Spleen (tissue), 11 donors: Measurements from ENCODE around the gene RAD1. TPM values are rescaled to one million over a fixed set of nuclear protein-coding genes. Genes with fewer than 3 reads are reported as not detected.

Experiments
- DNase-seq: peaks from one replicate; pipeline ENCODE4 v3.0.0-alpha.2; 2020
- H3K27ac ChIP-seq, 8 donors: fragments of 200-600 bp; sonication (generic) in 7 of 8; 1 replicate in 4 of 8; 2 replicates in 4 of 8; pipeline versions ENCODE4 v1.5.0 to v1.8.0; 2016 to 2021; ENCODE audit warnings: inconsistent platforms in 4 of 8, mild to moderate bottlenecking in 4 of 8, moderate library complexity in 1 of 8
- H3K27me3 ChIP-seq, 7 donors: fragments of 200-600 bp; sonication (generic) in 6 of 7; replicated peaks in 1 of 7; 1 replicate in 4 of 7; 2 replicates in 3 of 7; pipeline versions ENCODE4 v1.5.0 to v1.8.0; 2016 to 2021; ENCODE audit warnings: inconsistent platforms in 3 of 7, mild to moderate bottlenecking in 1 of 7
- H3K36me3 ChIP-seq, 6 donors: fragments of 200-600 bp; sonication (generic) in 5 of 6; 1 replicate in 4 of 6; 2 replicates in 2 of 6; pipeline versions ENCODE4 v1.5.0 to v1.8.0; 2016 to 2021; ENCODE audit warnings: inconsistent platforms in 2 of 6
- H3K4me1 ChIP-seq, 6 donors: fragments of 200-600 bp; sonication (generic) in 5 of 6; 1 replicate in 3 of 6; 2 replicates in 3 of 6; pipeline versions ENCODE4 v1.5.0 to v1.8.0; 2016 to 2021; ENCODE audit warnings: inconsistent platforms in 3 of 6
- H3K4me3 ChIP-seq, 8 donors: fragments of 200-600 bp; sonication (generic) in 7 of 8; 1 replicate in 4 of 8; 2 replicates in 4 of 8; pipeline versions ENCODE4 v1.5.0 to v1.8.0; 2016 to 2021; ENCODE audit warnings: inconsistent platforms in 4 of 8, mild to moderate bottlenecking in 4 of 8, moderate library complexity in 2 of 8
- H3K9me3 ChIP-seq, 8 donors: fragments of 200-600 bp; sonication (generic) in 7 of 8; 1 replicate in 4 of 8; 2 replicates in 4 of 8; pipeline versions ENCODE4 v1.5.0 to v1.8.0; 2016 to 2021; ENCODE audit warnings: inconsistent platforms in 4 of 8
- POLR2A ChIP-seq, 3 donors: fragments of 450-650 bp; IDR thresholded peaks; one replicate each; pipeline ENCODE4 v1.5.1; 2017; ENCODE audit warnings: antibody characterized with exemption in 3 of 3, mild to moderate bottlenecking in 1 of 3
- POLR2AphosphoS5 ChIP-seq, 3 donors: sonication (generic); formaldehyde crosslinking; IDR thresholded peaks; one replicate each; pipeline ENCODE4 v1.5.1; 2017; ENCODE audit warnings: antibody characterized with exemption in 3 of 3
- WGBS, 5 donors: extraction: QIAGEN DNeasy Blood & Tissue Kit in 3 of 5; methylation state at CpG; one replicate each; pipeline versions ENCODE4 v1.1.5 to v1.1.7; 2013 to 2018; 5-methylcytosine and 5-hydroxymethylcytosine counted together
- intact Hi-C: fragments of 100-400 bp; cut with DNase I; formaldehyde crosslinking; loops from one replicate; pipeline ENCODE4 v1.15.0; 2023; ENCODE audit warnings: low total_unique reads
- polyA plus RNA-seq, 3 donors: library from polyadenylated mRNA; stranded (reverse); fragments of 200-250 nt; gene quantifications; one replicate each; pipeline ENCODE4 v1.2.1, GENCODE V29; 2013
- total RNA-seq, 7 donors: library from RNA; depleted of rRNA in 3 of 7; stranded (reverse); fragments of >200 nt in 3 of 7; fragmentation: NEBNext Ultra II Directional in 4 of 7; extraction: Animal tissue kit (Norgen Biotek cat#: 25700) in 4 of 7; gene quantifications; one replicate each; pipeline versions ENCODE4 v1.1.0 to v1.2.1, GENCODE V29; 2016 to 2021
- TF ChIP-seq, protein P1 (sequence below), 11 experiments: fragments of 200-600 bp in 7 of 11; fragments of 450-650 bp in 4 of 11; sonication (generic) in 4 of 11; IDR thresholded peaks in 8 of 11; conservative IDR thresholded peaks in 3 of 11; 1 replicate in 7 of 11; 2 replicates in 4 of 11; pipeline versions ENCODE4 v1.4.0 to v1.8.0; 2016 to 2021; ENCODE audit warnings: antibody characterized with exemption in 11 of 11, inconsistent platforms in 4 of 11, mild to moderate bottlenecking in 1 of 11
- donor health status: healthy with polysubstance abuse.
- donor health status: DM: no; HTN: no; CAD: no; lungs with moderate emphysema.
- donor health status: DM: no; HTN: no; CAD: no.
- donor health status: Bipolar disorder and iron deficiency.
- donor health status: healthy.
- donor health status: DM: no; HTN: no; CAD: no.
- donor health status: DM: yes; HTN: yes; CAD: no.

RAD1 gene
- total and polyA plus RNA-seq, 10 donors, result 7.8 to 19.3 (median 13.8) TPM

DNA sequence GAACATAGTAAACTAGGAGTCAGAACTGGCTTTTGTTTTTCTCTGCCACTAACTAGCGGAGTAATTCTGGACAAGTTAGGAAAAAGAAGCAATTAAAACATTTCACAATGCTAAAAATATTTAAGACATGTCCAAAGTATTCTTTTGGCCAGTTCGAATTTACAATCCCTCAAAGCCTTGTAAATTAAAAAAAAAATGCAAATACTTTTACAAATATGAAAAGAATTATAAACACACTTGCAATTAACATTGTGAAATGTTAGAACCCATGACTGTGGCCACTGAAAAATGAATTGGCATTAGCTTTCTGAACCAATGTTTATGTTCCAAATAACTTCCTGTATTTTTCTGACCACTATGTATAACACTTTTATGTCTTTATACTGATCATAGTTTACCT lies 2.2 kb downstream of the RAD1 start:
- H3K4me3 ChIP-seq, result no peak overlapping the region
- TF ChIP-seq POLR2AphosphoS5 (IDR thresholded peaks at IDR 0.05) (no peak), POLR2A (IDR thresholded peaks at IDR 0.05) (no peak)
- TF ChIP-seq, protein P1, sequence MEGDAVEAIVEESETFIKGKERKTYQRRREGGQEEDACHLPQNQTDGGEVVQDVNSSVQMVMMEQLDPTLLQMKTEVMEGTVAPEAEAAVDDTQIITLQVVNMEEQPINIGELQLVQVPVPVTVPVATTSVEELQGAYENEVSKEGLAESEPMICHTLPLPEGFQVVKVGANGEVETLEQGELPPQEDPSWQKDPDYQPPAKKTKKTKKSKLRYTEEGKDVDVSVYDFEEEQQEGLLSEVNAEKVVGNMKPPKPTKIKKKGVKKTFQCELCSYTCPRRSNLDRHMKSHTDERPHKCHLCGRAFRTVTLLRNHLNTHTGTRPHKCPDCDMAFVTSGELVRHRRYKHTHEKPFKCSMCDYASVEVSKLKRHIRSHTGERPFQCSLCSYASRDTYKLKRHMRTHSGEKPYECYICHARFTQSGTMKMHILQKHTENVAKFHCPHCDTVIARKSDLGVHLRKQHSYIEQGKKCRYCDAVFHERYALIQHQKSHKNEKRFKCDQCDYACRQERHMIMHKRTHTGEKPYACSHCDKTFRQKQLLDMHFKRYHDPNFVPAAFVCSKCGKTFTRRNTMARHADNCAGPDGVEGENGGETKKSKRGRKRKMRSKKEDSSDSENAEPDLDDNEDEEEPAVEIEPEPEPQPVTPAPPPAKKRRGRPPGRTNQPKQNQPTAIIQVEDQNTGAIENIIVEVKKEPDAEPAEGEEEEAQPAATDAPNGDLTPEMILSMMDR (IDR thresholded peaks at IDR 0.05 in 8 of 11, conservative IDR thresholded peaks at IDR 0.05 in 3 of 11), result no peak
- WGBS, 5 donors, result 81 to 92% (median 85%) methylated on average over 2 of the region's 2 CpGs
- H3K9me3 ChIP-seq, result no peaks in the 10 kb centered on the region
- H3K27me3 ChIP-seq, result no peaks in the 10 kb centered on the region
- peaks cover 24 to 50% (median 39%) of the 10 kb centered on the region in 6 donors for H3K4me1 ChIP-seq
- DNase-seq, result no peak
- peaks cover 0 to 52% (median 31%) of the 10 kb centered on the region in 6 donors for H3K36me3 ChIP-seq
- no peak overlapping the region for H3K27ac ChIP-seq
- intact Hi-C loops, result no loop called here

DNA sequence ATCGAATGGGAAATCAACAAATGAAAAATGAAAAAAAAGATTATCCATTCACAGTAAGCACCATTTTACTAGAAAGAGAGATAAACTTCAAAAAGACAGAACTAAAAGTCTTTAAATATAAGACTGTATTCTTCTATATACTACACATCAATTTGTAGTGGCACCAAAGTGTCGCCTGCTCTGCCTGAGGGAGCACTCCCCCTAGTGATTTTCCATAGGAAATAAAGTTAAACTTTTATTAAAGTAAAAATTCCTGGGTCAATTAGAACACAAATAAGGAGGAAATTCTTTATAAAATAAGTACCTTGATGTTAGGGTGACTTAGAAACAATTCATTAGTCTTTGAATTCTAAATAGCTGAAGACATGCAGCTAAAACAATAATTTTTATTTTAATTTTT lies 9.7 kb downstream of the RAD1 start:
- intact Hi-C loops, result no loop called here
- Histone ChIP-seq H3K27ac (no peak overlapping the region), H3K9me3 (no peaks in the 10 kb centered on the region), H3K27me3 (no peaks in the 10 kb centered on the region), H3K4me1 (peaks cover 0 to 5% (median 0%) of the 10 kb centered on the region in 6 donors), H3K36me3 (peaks cover 0 to 58% (median 19%) of the 10 kb centered on the region in 6 donors), H3K4me3 (no peak overlapping the region)
- DNase-seq, result no peak
- WGBS, 5 donors, result 85 to 93% (median 86%) methylated on average over 2 of the region's 2 CpGs
- no peak for TF ChIP-seq POLR2AphosphoS5 (IDR thresholded peaks at IDR 0.05)
- TF ChIP-seq, protein P1 (IDR thresholded peaks at IDR 0.05 in 8 of 11, conservative IDR thresholded peaks at IDR 0.05 in 3 of 11), result peak in 1 of 11 experiments; percentile 13

DNA sequence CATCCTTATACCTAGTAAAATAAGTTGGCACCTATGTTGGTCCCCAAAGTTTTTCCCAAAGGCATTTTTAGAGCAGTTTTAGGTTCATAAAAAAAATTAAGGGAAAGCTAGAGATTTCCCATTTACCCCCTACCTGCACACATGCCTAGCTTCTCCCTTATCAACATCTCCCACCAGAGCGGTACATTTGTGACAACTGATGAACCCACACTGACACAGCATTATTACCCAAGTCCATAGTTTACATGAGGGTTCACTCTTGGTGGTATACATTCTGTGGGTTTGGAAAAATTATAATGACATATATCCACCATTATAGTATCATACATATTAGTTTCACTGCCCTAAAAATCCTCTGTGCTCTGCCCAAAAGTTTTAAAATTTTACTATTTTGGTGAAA lies 12.0 kb downstream of the RAD1 start:
- no peak overlapping the region for H3K27ac ChIP-seq
- peaks cover 0 to 35% (median 5%) of the 10 kb centered on the region in 6 donors for H3K36me3 ChIP-seq
- intact Hi-C loops, result no loop called here
- no peak for TF ChIP-seq POLR2A (IDR thresholded peaks at IDR 0.05)
- TF ChIP-seq, protein P1 (IDR thresholded peaks at IDR 0.05 in 8 of 11, conservative IDR thresholded peaks at IDR 0.05 in 3 of 11), result no peak
- TF ChIP-seq POLR2AphosphoS5 (IDR thresholded peaks at IDR 0.05), result no peak
- 31 to 71% (median 67%) methylated on average over 1 of the region's 1 CpG for WGBS, 5 donors
- peaks cover 0 to 5% (median 0%) of the 10 kb centered on the region in 6 donors for H3K4me1 ChIP-seq
- no peaks in the 10 kb centered on the region for H3K9me3 ChIP-seq
- H3K27me3 ChIP-seq, result no peaks in the 10 kb centered on the region
- DNase-seq, result no peak
- H3K4me3 ChIP-seq, result no peak overlapping the region

DNA sequence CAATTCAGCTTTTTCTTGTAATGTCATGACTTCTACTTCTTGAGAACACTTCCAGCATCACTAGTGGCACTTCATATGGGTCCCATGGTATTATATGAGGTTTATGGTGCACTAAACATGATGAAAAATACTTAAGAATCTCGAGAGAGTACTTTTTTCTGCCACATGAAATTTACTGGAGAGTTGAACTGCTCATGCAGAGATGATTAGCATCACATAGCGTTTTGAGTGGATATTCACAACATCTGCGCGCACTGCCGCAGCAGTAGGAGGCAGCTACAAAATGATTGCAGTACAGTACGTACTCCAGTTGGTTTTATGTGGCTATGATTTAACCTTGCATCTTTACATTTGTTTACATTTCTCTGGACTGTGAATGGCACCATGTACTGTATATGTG lies 14.7 kb downstream of the RAD1 start:
- no peak for DNase-seq
- Histone ChIP-seq H3K4me1 (peaks cover 0 to 10% (median 0%) of the 10 kb centered on the region in 6 donors), H3K27ac (no peak overlapping the region), H3K4me3 (no peak overlapping the region), H3K36me3 (peaks cover 0 to 15% (median 0%) of the 10 kb centered on the region in 6 donors), H3K27me3 (no peaks in the 10 kb centered on the region), H3K9me3 (no peaks in the 10 kb centered on the region)
- 90 to 95% (median 91%) methylated on average over 6 of the region's 6 CpGs for WGBS, 5 donors
- no peak for TF ChIP-seq POLR2AphosphoS5 (IDR thresholded peaks at IDR 0.05)
- TF ChIP-seq, protein P1 (IDR thresholded peaks at IDR 0.05 in 8 of 11, conservative IDR thresholded peaks at IDR 0.05 in 3 of 11), result no peak
- no peak for TF ChIP-seq POLR2A (IDR thresholded peaks at IDR 0.05)
- intact Hi-C loops, result no loop called here
